Karpas-422 (cell line): Measurements from ENCODE around the gene FLACC1. TPM values are rescaled to one million over a fixed set of nuclear protein-coding genes. Genes with fewer than 3 reads are reported as not detected.
"Not testable (repeated sequence)": the region's sequence is repeated elsewhere in the genome, so short reads cannot be mapped to it uniquely, and the experiment has no call there.

Experiments
- DNase-seq: peaks from one replicate; pipeline ENCODE4 v3.0.0-alpha.2; 2015
- H2AFZ ChIP-seq: fragments of 200-600 bp; sonication (generic); 2 replicates; pipeline ENCODE4 v1.6.1; 2014; ENCODE audit warnings: antibody characterized with exemption, low read length, mixed read lengths
- H3K27ac ChIP-seq: fragments of 200-600 bp; sonication (generic); 2 replicates; pipeline ENCODE4 v1.5.1; 2014; ENCODE audit warnings: mild to moderate bottlenecking, low read length, moderate library complexity
- H3K27me3 ChIP-seq: fragments of 200-600 bp; sonication (generic); 2 replicates; pipeline ENCODE4 v1.6.1; 2014; ENCODE audit warnings: low read length, mixed read lengths
- H3K36me3 ChIP-seq: fragments of 200-600 bp; sonication (generic); 2 replicates; pipeline ENCODE4 v1.6.1; 2014; ENCODE audit warnings: low read length, mixed read lengths; ENCODE audit not compliant: insufficient read depth
- H3K4me1 ChIP-seq: fragments of 200-600 bp; sonication (generic); 2 replicates; pipeline ENCODE4 v1.6.1; 2014; ENCODE audit warnings: mild to moderate bottlenecking, low read length, mixed read lengths
- H3K4me2 ChIP-seq: fragments of 200-600 bp; sonication (generic); 2 replicates; pipeline ENCODE4 v1.6.1; 2014; ENCODE audit warnings: low read length, low read depth, mild to moderate bottlenecking; ENCODE audit not compliant: poor library complexity, severe bottlenecking
- H3K4me3 ChIP-seq: fragments of 200-600 bp; sonication (generic); 2 replicates; pipeline ENCODE4 v1.5.1; 2014; ENCODE audit warnings: mild to moderate bottlenecking, antibody characterized with exemption, low read length, mixed read lengths
- H3K79me2 ChIP-seq: fragments of 200-600 bp; sonication (generic); 2 replicates; pipeline ENCODE4 v1.6.1; 2014; ENCODE audit warnings: mild to moderate bottlenecking, low read length, mixed read lengths
- H3K9ac ChIP-seq: fragments of 200-600 bp; sonication (generic); 2 replicates; pipeline ENCODE4 v1.6.0; 2014; ENCODE audit warnings: low read length
- H3K9me2 ChIP-seq: fragments of 200-600 bp; sonication (generic), shearing (Covaris generic); replicated peaks from 2 replicates; pipeline ENCODE4 v1.6.0; 2014; ENCODE audit warnings: mild to moderate bottlenecking, low read length, moderate library complexity; ENCODE audit not compliant: insufficient read depth
- H3K9me3 ChIP-seq: fragments of 300-700, 200-600 bp; sonication (generic); 2 replicates; pipeline ENCODE4 v1.6.1; 2014; ENCODE audit warnings: low read length, mixed read lengths
- H4K20me1 ChIP-seq: fragments of 200-600 bp; sonication (generic); 2 replicates; pipeline ENCODE4 v1.6.1; 2014; ENCODE audit warnings: mild to moderate bottlenecking, antibody characterized with exemption, low read length, low read depth; ENCODE audit not compliant: insufficient read depth
- total RNA-seq: library from RNA; depleted of rRNA; stranded (reverse); fragments of >200 nt; shearing (Covaris generic); gene quantifications from 2 replicates; pipeline ENCODE4 v1.2.3, GENCODE V29; 2014; ENCODE audit warnings: low replicate concordance

The FLACC1 gene
- total RNA-seq, 1 experiment from 2014 or later: 13.2 TPM

DNA sequence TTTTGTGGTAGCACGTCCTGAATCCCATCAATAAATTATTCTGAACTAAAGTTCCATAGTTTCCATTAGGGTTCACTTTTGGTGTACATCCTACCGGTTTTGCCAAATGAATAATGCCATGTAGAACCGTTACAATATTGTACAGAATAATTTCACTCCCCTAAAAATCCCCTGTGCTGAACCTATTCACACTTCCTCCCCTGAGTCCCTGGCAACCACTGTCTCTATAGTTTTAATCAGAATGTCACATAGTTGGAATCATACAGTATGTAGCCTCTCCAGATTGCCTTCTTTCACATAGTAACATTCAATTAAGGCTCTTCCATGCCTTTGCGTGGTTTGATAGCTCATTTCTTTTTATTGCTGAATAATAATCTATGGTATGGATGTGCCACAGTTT, 106.4 kb downstream of the FLACC1 start:
- Histone ChIP-seq H3K4me3 (no peak overlapping the region), H3K4me2 (no peak overlapping the region), H3K27me3 (no peaks in the 10 kb centered on the region), H3K9me3 (no peaks in the 10 kb centered on the region), H3K4me1 (no peaks in the 10 kb centered on the region), H3K9ac (no peak overlapping the region), H2AFZ (no peak overlapping the region), H3K9me2 (no peaks in the 10 kb centered on the region), H3K36me3 (no peaks in the 10 kb centered on the region), H3K27ac (no peak overlapping the region), H4K20me1 (no peaks in the 10 kb centered on the region), H3K79me2 (no peaks in the 10 kb centered on the region)
- DNase-seq: no peak

DNA sequence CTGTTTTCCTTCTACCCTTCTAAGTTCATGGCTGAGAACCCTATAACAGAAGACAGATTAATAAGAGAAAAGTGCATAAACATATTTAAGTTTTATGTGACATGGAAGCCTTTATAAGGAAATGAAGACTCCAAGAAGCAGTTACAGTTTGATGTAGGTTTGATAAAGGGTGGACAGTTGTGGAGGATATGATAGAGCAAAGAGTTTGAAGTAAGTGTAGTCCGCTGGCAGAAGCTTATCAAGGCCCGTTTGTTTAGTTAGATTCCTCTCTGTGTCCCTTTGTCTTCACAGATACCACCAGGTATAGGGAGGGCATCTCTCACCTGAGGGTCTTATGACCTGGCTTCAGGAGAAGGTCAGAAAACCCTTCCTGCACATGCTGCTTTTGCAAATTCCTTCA, 107.3 kb downstream of the FLACC1 start:
- no peaks in the 10 kb centered on the region for H3K9me2 ChIP-seq
- no peaks in the 10 kb centered on the region for H3K9me3 ChIP-seq
- no peaks in the 10 kb centered on the region for H3K79me2 ChIP-seq
- H3K4me3 ChIP-seq: no peak overlapping the region
- H3K36me3 ChIP-seq: no peaks in the 10 kb centered on the region
- no peaks in the 10 kb centered on the region for H3K27me3 ChIP-seq
- H3K9ac ChIP-seq: no peak overlapping the region
- no peak overlapping the region for H3K4me2 ChIP-seq
- H2AFZ ChIP-seq: no peak overlapping the region
- no peak overlapping the region for H3K27ac ChIP-seq
- H3K4me1 ChIP-seq: peaks cover 7% of the 10 kb centered on the region
- no peak for DNase-seq
- H4K20me1 ChIP-seq: no peaks in the 10 kb centered on the region

GRCh38 chr2:201248288-201248844, 108.8 kb downstream of the FLACC1 start:
- Histone ChIP-seq H3K79me2 (no peaks in the 10 kb centered on the region), H4K20me1 (no peaks in the 10 kb centered on the region), H3K9ac (no peak overlapping the region), H3K27me3 (no peaks in the 10 kb centered on the region), H3K27ac (no peak overlapping the region), H3K4me2 (no peak overlapping the region), H3K9me2 (no peaks in the 10 kb centered on the region), H3K4me3 (no peak overlapping the region), H3K36me3 (no peaks in the 10 kb centered on the region), H3K9me3 (no peaks in the 10 kb centered on the region), H3K4me1 (peaks cover 16% of the 10 kb centered on the region), H2AFZ (no peak overlapping the region)
- no peak for DNase-seq

GRCh38 chr2:201246280-201246679, 110.9 kb downstream of the FLACC1 start:
- Histone ChIP-seq H3K27ac (no peak overlapping the region), H3K9me3 (no peaks in the 10 kb centered on the region), H3K9ac (no peak overlapping the region), H3K79me2 (no peaks in the 10 kb centered on the region), H3K4me2 (no peak overlapping the region), H2AFZ (no peak overlapping the region), H3K4me1 (peaks cover 24% of the 10 kb centered on the region), H3K36me3 (no peaks in the 10 kb centered on the region), H3K4me3 (no peak overlapping the region), H3K27me3 (no peaks in the 10 kb centered on the region), H3K9me2 (no peaks in the 10 kb centered on the region), H4K20me1 (no peaks in the 10 kb centered on the region)
- DNase-seq: no peak

DNA sequence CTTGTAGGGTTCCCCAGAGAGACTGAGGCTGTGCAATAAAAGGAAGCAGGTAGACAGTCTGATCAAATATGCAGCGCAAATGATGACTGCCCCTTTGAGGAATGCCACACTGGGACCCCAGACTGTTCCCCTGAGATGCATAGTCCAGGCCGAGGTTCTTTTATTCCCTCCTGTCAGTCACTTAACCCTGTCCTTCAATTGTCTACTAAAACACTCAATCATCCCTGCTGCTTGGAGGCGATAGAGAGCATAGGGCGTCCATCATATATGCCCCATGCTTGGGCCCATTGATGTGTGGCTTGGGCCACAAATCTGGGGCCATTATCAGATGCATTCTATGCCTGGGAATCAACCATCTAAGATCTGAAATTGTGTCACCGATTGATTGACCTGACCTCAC, 112.3 kb downstream of the FLACC1 start:
- H3K36me3 ChIP-seq: peaks cover 8% of the 10 kb centered on the region; the same call in 1 of the 2 replicates
- H3K4me2 ChIP-seq: no peak overlapping the region
- DNase-seq: no peak
- H3K9ac ChIP-seq: no peak overlapping the region
- no peaks in the 10 kb centered on the region for H3K79me2 ChIP-seq
- H4K20me1 ChIP-seq: no peaks in the 10 kb centered on the region
- no peak overlapping the region for H2AFZ ChIP-seq
- H3K4me1 ChIP-seq: peaks cover 24% of the 10 kb centered on the region
- H3K4me3 ChIP-seq: no peak overlapping the region
- no peak overlapping the region for H3K27ac ChIP-seq
- no peaks in the 10 kb centered on the region for H3K9me3 ChIP-seq
- H3K9me2 ChIP-seq: no peaks in the 10 kb centered on the region
- H3K27me3 ChIP-seq: no peaks in the 10 kb centered on the region

- no peaks in the 10 kb centered on the region; the same call in 1 of the 2 replicates for H3K79me2 ChIP-seq
- DNase-seq: no peak
- no peaks in the 10 kb centered on the region for H3K9me3 ChIP-seq
- no peak overlapping the region for H2AFZ ChIP-seq
- H3K4me2 ChIP-seq: no peak overlapping the region
- H3K9me2 ChIP-seq: no peaks in the 10 kb centered on the region
- no peaks in the 10 kb centered on the region for H3K27me3 ChIP-seq
- H3K4me3 ChIP-seq: no peak overlapping the region
- H3K27ac ChIP-seq: no peak overlapping the region
- no peaks in the 10 kb centered on the region for H4K20me1 ChIP-seq
- peaks cover 24% of the 10 kb centered on the region for H3K4me1 ChIP-seq
- peaks cover 12% of the 10 kb centered on the region; the same call in 1 of the 2 replicates for H3K36me3 ChIP-seq
- H3K9ac ChIP-seq: no peak overlapping the region
These were observed 114.4 kb downstream of the FLACC1 start for GRCh38 chr2:201242571-201243277.

DNA sequence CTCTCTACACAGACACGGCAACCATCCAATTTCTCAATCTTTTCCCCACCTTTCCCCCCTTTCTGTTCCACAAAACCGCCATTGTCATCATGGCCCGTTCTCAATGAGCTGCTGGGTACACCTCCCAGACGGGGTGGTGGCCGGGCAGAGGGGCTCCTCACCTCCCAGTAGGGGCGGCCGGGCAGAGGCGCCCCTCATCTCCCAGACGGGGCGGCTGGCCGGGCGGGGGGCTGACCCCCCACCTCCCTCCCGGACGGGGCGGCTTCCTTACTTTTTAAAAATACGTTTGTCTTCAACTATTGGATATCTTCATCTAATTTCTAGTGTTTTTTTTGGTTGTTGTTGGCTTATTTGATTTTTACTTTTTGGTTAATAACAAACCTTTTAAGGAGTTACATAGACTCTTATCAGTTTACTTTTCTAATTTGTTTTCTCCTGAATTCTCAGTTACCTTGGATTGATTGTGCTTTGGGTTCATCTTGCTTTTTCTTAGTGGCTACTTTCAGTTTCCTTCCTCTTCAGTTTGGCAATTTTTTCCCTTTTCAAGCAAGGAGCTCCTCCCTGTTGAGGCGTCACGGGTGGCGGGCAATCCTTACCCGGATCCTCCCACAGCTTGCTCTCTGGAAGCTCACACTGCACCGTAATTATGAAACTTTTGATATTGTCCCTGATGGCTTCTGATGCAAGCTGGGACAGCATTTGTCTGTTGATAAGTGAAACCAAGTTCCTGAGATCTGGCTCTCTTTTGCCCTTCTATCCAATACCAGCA, 117.8 kb downstream of the FLACC1 start:
- H3K27me3 ChIP-seq, H2AFZ ChIP-seq, H3K4me3 ChIP-seq, H3K9me3 ChIP-seq, H3K9me2 ChIP-seq, H3K27ac ChIP-seq, DNase-seq, H3K4me2 ChIP-seq, H3K9ac ChIP-seq, H4K20me1 ChIP-seq: not testable (repeated sequence)
- peaks cover 33% of the 10 kb centered on the region for H3K4me1 ChIP-seq
- H3K36me3 ChIP-seq: peaks cover 12% of the 10 kb centered on the region; the same call in 1 of the 2 replicates
- H3K79me2 ChIP-seq: peaks cover 20% of the 10 kb centered on the region
